Cardiac fibroblast (primary cell): ENCODE measurements around the gene CTSF.

ENCODE experiments used
- DNase-seq, 2 donors: peaks; one replicate each; pipeline versions ENCODE4 v3.0.0 to v3.0.0-alpha.2; 2010; ENCODE audit warnings: low read depth in 2 of 2
- H3K4me3 ChIP-seq, 2 donors: replicated peaks in 1 of 2; 1 replicate in 1 of 2; 2 replicates in 1 of 2; pipeline ENCODE4 v1.5.1; 2011; ENCODE audit warnings: low read depth in 2 of 2, low read length in 2 of 2, mild to moderate bottlenecking in 2 of 2, moderate library complexity in 1 of 2
- TF ChIP-seq, protein P1 (sequence below): IDR thresholded peaks from one replicate; pipeline ENCODE4 v1.5.1; 2011; ENCODE audit warnings: low read depth, mild to moderate bottlenecking, low read length, inconsistent platforms

CTSF gene

DNA sequence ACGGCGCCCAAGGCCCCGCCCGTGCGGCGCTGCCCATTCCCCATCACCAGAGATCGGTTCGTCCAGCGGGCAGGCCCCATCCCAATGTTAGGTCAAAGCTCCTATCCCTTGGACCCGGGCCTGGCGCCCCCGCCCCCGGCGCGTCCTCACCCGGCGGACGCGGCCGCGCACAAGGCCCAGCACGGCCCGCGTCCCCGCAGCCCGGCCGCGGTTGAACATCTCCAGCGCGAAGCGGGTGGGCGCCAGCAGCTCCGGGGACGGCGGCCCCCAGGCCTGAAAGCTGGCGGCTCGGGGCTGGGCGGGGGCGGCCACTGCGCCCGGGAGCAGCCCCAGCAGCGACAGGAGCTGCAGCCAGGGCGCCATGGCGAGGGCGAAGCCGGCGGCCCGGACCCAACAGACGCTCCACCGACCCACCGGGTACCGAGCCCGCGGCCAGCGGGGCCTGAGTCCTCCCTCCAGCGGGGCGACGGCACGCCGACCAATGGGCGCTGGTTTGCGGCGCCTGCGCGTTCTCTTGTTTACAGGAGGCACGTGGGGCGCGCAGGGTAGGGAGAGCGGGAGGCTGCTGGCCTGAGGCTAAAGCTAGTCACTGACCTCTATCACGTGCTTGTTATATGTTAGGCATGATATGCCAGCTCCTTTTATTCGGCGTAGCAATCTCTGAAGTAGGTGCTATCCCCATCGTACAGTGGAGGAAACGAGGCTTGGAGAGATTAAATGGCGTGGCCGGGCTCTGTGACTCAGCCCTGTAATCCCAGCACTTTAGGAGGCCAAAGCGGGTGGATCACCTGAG is at the start of gene CTSF:
Gene CTSF, minus strand, starts transcription at position 483 of the 793 bp plus-strand sequence. Its CDS starts 120 bp downstream, at position 363.
- peak within 1 kb of the TSS; percentile 52 to 53 for H3K4me3 ChIP-seq
- DNase-seq: peak; percentile 74 to 83
- TF ChIP-seq, protein P1, sequence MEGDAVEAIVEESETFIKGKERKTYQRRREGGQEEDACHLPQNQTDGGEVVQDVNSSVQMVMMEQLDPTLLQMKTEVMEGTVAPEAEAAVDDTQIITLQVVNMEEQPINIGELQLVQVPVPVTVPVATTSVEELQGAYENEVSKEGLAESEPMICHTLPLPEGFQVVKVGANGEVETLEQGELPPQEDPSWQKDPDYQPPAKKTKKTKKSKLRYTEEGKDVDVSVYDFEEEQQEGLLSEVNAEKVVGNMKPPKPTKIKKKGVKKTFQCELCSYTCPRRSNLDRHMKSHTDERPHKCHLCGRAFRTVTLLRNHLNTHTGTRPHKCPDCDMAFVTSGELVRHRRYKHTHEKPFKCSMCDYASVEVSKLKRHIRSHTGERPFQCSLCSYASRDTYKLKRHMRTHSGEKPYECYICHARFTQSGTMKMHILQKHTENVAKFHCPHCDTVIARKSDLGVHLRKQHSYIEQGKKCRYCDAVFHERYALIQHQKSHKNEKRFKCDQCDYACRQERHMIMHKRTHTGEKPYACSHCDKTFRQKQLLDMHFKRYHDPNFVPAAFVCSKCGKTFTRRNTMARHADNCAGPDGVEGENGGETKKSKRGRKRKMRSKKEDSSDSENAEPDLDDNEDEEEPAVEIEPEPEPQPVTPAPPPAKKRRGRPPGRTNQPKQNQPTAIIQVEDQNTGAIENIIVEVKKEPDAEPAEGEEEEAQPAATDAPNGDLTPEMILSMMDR: no peak

DNA sequence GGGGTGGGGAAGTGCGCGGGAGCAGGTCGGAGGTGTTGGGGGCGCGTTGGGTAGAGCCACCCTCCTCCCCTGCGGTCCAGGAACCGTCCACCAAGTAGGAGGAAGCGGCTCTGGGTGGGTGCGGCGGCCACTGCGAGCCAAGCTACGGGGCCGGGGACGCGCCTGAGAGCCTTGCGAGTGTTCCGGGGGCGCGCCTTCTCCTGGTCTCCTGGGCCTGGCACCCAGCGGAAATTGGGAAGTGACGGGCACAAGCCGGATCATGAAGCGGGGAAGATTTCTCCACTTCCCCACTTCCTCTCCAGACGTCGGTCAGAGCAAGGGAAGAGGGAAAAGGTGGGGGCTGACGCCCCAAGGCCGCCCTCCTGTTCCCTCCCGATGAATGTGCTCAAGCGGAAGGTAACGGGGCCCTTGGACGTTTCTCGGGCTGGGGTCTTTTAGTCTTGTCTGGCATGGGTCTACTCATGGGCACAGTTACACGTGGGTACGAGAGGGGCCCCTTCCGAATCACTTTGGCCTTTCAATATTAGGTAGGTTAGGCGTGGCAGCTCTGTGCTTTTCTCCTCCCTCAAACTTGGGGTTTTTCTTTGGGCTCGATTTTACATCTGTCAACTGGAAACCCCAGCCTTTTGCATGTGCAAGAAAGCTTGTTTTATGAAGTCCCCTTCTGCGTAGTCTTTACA is 48.9 kb upstream of the CTSF start:
- TF ChIP-seq, protein P1: no peak
- peak overlapping the region; percentile 93 to 97 for H3K4me3 ChIP-seq
- DNase-seq: peak in 1 of 2 donors; percentile 64

DNA sequence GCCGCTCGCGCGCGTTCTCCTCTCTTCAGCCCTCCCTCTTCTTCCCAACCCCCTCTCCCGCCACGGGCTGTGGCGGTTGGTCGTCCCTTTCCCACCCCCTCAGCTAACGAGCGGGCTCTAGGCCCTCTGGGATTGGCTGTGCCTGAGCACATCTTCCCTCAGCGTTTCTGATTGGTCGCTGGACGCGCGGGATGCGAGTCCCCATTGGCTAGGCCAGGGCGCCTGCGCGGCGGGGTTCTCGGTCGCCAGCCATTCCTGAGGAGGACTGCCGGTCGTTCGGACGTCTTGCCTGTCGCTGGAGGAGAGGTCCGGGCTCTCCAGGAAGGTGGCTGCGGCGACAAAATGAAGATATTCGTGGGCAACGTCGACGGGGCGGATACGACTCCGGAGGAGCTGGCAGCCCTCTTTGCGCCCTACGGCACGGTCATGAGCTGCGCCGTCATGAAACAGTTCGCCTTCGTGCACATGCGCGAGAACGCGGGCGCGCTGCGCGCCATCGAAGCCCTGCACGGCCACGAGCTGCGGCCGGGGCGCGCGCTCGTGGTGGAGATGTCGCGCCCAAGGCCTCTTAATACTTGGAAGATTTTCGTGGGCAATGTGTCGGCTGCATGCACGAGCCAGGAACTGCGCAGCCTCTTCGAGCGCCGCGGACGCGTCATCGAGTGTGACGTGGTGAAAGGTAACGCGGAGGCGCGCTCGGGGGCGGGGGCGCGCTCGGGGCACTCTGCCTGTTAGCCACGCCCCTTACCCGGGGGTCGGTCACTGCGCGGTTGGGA is 48.2 kb upstream of the CTSF start, which contains the start of gene RBM14:
Gene RBM14, plus strand, starts transcription at position 252 of the 776 bp plus-strand sequence. Its CDS starts 91 bp downstream, at position 343.
- DNase-seq: peak; percentile 99
- peak within 1 kb of the TSS; percentile 93 to 97 for H3K4me3 ChIP-seq
- TF ChIP-seq, protein P1: no peak

DNA sequence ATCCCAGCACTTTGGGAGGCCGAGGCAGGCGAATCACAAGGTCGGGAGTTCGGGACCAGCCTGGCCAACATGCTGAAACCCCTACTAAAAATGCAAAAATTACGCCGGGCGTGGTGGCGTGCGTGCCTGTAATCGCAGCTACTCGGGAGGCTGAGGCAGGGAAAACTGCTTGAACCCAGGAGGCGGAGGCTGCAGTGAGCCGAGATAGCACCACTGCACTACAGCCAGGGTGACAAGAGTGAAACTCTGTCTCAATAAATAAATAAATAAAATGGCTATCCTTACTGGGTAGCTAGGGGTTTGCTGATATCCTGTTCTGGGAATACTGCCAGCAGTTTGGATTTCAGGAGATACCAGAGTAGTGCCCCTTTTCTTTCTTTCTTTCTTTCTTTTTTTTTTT is 45.7 kb upstream of the CTSF start:
- H3K4me3 ChIP-seq: no peak overlapping the region
- peak in 1 of 2 donors; percentile 54 for DNase-seq
- TF ChIP-seq, protein P1: no peak

DNA sequence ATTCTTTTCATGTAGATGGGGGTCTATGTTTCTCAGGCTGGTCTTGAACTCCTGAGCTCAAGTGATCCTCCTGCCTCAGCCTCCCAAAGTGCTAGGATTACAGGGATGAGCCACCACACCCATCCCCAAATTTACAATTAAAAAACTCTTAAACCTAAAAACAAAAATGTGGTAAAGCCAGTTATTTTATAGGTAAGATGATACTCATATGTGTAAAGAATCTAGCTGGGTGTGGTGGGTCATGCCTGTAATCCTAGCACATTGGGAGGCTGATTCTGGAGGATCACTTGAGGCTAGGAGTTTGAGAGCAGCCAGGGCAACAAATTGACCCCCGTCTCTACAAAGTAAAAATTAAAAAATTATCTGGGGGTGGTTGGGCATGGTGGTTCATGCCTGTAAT is 44.1 kb upstream of the CTSF start:
- TF ChIP-seq, protein P1: no peak
- no peak overlapping the region for H3K4me3 ChIP-seq
- DNase-seq: no peak
